Mucosa of descending colon (tissue), 3 donors: ENCODE measurements around the gene NEK6. TPM values are rescaled to one million over a fixed set of nuclear protein-coding genes. Genes with fewer than 3 reads are reported as not detected.

Experiments used
- ATAC-seq: fragments of 200-7000 bp; cut with Tn5 transposase; one replicate; pipeline ENCODE4 v1.9.1; 2020; ENCODE audit warnings: mild to moderate bottlenecking, moderate library complexity
- DNase-seq, 3 donors: peaks; one replicate each; pipeline ENCODE4 v3.0.0-alpha.2; 2020
- H3K36me3 ChIP-seq: fragments of 200-600 bp; one replicate; pipeline ENCODE4 v1.8.0; 2021; ENCODE audit warnings: low read depth, mild to moderate bottlenecking
- H3K4me1 ChIP-seq: fragments of 200-600 bp; one replicate; pipeline ENCODE4 v1.8.0; 2021; ENCODE audit warnings: low read depth, mild to moderate bottlenecking
- H3K4me3 ChIP-seq: fragments of 200-600 bp; one replicate; pipeline ENCODE4 v1.8.0; 2021; ENCODE audit warnings: mild to moderate bottlenecking
- H3K9me3 ChIP-seq: fragments of 200-600 bp; one replicate; pipeline ENCODE4 v1.8.0; 2021; ENCODE audit warnings: mild to moderate bottlenecking
- intact Hi-C, 2 donors: fragments of 100-400 bp; cut with DNase I in 1 of 2; cut with micrococcal nuclease in 1 of 2; formaldehyde crosslinking; loops; one replicate each; pipeline versions ENCODE4 v1.11.0 to v1.11.1; 2022; cut with DNase I, micrococcal nuclease
- total RNA-seq, 3 donors: library from RNA; stranded (reverse); fragmentation: NEBNext Ultra II Directional in 2 of 3; extraction: Animal tissue kit (Norgen Biotek cat#: 25700) in 2 of 3; gene quantifications; one replicate each; pipeline versions ENCODE4 v1.2.1 to v1.2.4, GENCODE V29; 2021 to 2023
- TF ChIP-seq, protein P1 (sequence below): fragments of 200-600 bp; IDR thresholded peaks from one replicate; pipeline ENCODE4 v1.8.0; 2022; ENCODE audit warnings: antibody characterized with exemption, mild to moderate bottlenecking
- donor health status: DM: no; HTN: no; CAD: no; lungs with moderate emphysema.
- donor health status: DM: no; HTN: no; CAD: no.
- donor health status: DM: no; HTN: yes; CAD: no.

NEK6 gene
- total RNA-seq, 3 donors from 2014 or later, result 41.1 to 65.0 (median 51.8) TPM

DNA sequence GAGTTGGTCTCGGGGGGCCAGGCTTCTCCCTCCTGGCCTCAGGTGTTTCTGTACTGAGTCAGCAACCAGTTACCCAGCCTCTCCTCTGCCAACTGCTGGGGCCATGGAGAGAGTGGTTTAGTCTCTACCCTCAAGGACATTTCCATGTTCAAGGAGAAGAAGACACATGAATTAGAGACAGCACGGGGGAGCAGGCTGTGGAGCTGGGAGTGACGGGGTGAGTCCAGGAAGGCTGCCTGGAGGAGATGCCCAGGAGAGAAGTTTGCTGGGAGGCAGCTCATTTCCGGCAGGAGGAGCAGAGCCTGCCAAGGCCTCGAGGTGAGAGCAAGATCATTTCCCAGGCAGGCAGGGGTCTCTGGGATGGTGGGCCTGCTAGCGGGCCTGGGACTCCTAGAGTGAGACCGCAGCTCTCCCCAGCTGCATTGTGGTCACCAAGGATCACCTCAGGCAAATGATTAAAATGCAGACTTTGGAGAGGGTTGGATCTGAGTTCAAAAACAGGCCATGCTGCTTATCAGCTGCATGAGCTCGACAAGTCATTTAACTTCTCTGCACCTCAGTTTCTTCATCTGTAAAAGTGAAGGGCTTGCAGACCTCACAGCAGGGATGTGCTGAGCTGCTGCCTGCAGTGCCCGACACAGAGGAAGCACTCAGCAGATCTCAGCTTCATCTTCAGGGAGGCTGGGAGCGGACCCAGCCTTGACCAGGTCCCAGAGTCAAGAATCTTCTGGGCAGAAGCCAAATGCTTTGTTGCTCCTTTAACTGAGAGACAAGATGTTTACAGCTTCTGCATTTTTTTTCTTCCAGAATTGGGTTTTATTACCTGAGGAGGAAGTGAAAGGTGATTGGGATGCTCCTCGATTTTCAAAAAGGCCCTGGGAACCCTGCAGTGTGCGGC, 35.2 kb downstream of the NEK6 start:
- intact Hi-C loops, result no loop called here
- no peak for DNase-seq
- H3K9me3 ChIP-seq, result no peaks in the 10 kb centered on the region
- no peak for ATAC-seq
- peaks cover 17% of the 10 kb centered on the region for H3K4me1 ChIP-seq
- H3K36me3 ChIP-seq, result no peaks in the 10 kb centered on the region
- H3K4me3 ChIP-seq, result no peak overlapping the region
- TF ChIP-seq, protein P1, sequence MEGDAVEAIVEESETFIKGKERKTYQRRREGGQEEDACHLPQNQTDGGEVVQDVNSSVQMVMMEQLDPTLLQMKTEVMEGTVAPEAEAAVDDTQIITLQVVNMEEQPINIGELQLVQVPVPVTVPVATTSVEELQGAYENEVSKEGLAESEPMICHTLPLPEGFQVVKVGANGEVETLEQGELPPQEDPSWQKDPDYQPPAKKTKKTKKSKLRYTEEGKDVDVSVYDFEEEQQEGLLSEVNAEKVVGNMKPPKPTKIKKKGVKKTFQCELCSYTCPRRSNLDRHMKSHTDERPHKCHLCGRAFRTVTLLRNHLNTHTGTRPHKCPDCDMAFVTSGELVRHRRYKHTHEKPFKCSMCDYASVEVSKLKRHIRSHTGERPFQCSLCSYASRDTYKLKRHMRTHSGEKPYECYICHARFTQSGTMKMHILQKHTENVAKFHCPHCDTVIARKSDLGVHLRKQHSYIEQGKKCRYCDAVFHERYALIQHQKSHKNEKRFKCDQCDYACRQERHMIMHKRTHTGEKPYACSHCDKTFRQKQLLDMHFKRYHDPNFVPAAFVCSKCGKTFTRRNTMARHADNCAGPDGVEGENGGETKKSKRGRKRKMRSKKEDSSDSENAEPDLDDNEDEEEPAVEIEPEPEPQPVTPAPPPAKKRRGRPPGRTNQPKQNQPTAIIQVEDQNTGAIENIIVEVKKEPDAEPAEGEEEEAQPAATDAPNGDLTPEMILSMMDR, result no peak

DNA sequence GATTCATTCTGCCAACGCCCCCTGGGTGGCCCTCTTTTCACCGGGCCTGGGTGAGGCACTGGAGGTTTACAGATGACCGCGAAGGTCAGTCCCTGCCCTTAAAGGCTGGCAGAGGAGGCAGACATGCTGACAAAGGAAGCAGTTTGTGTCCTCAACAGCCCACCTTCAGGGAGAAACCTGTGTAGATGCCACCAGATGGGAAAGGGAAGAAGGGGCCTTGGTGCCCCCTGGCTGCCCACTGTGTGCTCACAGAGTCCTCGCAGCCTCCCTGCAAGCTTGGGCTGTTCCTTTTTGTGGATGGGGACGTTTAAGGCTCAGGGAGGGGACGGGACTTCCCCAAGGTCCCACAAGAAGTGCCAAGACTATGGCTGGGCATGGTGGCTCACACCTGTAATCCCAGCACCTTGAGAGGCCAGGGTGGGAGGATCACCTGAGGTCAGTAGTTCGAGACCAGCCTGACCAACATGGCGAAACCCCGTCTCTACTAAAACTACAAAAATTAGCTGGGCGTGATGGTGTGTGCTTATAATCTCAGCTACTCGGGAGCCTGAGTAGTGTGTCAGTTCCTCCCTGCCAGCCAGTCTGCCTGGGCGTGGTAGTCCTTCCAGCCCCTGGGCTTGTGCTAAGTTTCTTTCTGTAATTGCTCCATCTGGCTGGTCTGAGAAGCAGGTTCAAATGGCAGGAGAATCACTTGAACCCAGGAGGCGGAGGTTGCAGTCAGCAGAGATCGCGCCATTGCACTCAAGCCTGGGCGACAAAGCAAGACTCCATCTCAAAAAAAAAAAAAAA, 36.2 kb downstream of the NEK6 start:
- intact Hi-C loops, result no loop called here
- ATAC-seq (no peak), DNase-seq (no peak)
- no peaks in the 10 kb centered on the region for H3K9me3 ChIP-seq
- peaks cover 17% of the 10 kb centered on the region for H3K4me1 ChIP-seq
- H3K36me3 ChIP-seq, result no peaks in the 10 kb centered on the region
- TF ChIP-seq, protein P1, result no peak
- no peak overlapping the region for H3K4me3 ChIP-seq

DNA sequence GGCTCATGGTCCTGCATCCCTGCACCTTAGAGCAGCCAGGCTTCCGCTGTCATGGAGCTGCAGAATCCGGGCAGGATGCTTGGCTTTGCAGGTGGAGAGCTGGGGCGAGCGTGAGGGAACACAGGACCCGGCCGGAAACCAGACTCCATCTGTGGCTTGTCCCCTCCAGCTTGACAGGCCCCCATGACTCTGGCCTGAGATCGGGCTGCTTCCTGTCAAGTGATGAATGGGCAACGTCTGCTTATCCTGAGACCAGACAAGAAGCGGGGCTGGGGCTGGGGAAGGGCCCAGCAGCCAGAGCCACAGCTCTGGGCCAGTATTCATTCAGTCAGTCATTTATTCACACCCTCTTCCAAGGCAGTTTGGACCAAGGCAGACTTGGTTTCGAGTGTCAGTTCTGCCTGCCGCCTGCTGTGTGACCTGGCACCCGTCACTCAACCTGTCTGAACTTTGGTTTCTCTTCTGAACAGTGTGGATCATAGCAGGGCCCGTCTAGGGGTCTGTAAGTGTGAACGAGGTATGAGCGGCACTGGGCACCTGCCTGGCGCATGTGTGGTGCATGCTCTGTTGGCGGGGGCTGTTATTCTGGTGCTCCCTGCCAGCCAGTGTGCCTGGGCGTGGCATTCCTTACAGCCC, 37.5 kb downstream of the NEK6 start:
- TF ChIP-seq, protein P1, result no peak
- no peaks in the 10 kb centered on the region for H3K36me3 ChIP-seq
- peak; percentile 19 for ATAC-seq
- DNase-seq, result no peak
- intact Hi-C loops, result no loop called here
- H3K9me3 ChIP-seq, result no peaks in the 10 kb centered on the region
- H3K4me3 ChIP-seq, result no peak overlapping the region
- peaks cover 26% of the 10 kb centered on the region for H3K4me1 ChIP-seq

DNA sequence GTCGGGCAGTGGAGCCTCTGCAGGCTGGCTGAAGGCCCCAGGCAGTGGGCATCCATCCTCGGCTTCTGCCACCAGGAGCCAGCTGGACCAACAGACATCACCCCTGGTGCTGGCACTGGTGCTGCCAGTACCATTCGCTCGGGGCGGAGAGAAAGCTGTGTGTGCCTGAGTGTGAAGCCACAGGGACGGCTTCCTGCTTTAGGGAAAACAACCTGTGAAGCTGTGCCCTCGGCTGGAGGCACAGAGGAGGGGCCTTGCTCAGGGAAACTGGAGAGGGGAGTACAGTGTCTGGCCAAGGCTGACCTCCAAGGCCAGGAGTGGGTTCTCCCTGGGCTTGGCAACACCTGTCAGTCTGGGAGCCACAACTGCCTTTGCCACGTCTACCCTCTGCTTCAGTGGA, 38.3 kb downstream of the NEK6 start:
- ATAC-seq, result no peak
- intact Hi-C loops, result no loop called here

More for the DNA sequence above, 38.3 kb downstream of the NEK6 start:
- DNase-seq, result no peak
- Histone ChIP-seq H3K36me3 (no peaks in the 10 kb centered on the region), H3K4me1 (peaks cover 23% of the 10 kb centered on the region), H3K4me3 (no peak overlapping the region), H3K9me3 (no peaks in the 10 kb centered on the region)
- TF ChIP-seq, protein P1, result no peak
